Smooth muscle cell (in vitro differentiated cells): ENCODE results near the gene MSN. TPM values are rescaled to one million over a fixed set of nuclear protein-coding genes. Genes with fewer than 3 reads are reported as not detected.
"Not testable (repeated sequence)": the region's sequence is repeated elsewhere in the genome, so short reads cannot be mapped to it uniquely, and the experiment has no call there.

Experiments
- DNase-seq: peaks from one replicate; lab custom pipeline; 2025; ENCODE audit not compliant: unreplicated experiment; lab: John Stamatoyannopoulos, UW
- H2AFZ ChIP-seq: fragments of 200-600 bp; sonication (generic); 2 replicates; pipeline ENCODE4 v1.6.0; 2016; ENCODE audit warnings: antibody characterized with exemption, low read depth, mild to moderate bottlenecking
- H3F3A ChIP-seq: fragments of 200-600 bp; sonication (generic); 2 replicates; pipeline ENCODE4 v1.6.0; 2017; ENCODE audit warnings: antibody characterized with exemption, low read depth
- H3K27ac ChIP-seq: fragments of 200-600 bp; sonication (generic); 2 replicates; pipeline ENCODE4 v1.5.1; 2016; ENCODE audit warnings: low read depth, mild to moderate bottlenecking
- H3K27me3 ChIP-seq: fragments of 200-600 bp; sonication (generic); 2 replicates; pipeline ENCODE4 v1.6.1; 2016; ENCODE audit warnings: low read depth, mild to moderate bottlenecking
- H3K36me3 ChIP-seq: fragments of 200-600 bp; sonication (generic); 2 replicates; pipeline ENCODE4 v1.5.1; 2016; ENCODE audit warnings: low read depth
- H3K4me1 ChIP-seq: fragments of 200-600 bp; sonication (generic); 2 replicates; pipeline ENCODE4 v1.5.1; 2016; ENCODE audit warnings: low read depth
- H3K4me2 ChIP-seq: fragments of 200-600 bp; sonication (generic); 2 replicates; pipeline ENCODE4 v1.6.0; 2016; ENCODE audit warnings: mild to moderate bottlenecking
- H3K4me3 ChIP-seq: fragments of 200-600 bp; sonication (generic); 2 replicates; pipeline ENCODE4 v1.5.1; 2016; ENCODE audit warnings: mild to moderate bottlenecking
- H3K79me2 ChIP-seq: fragments of 200-600 bp; sonication (generic); 2 replicates; pipeline ENCODE4 v1.6.0; 2016; ENCODE audit warnings: low read depth, mild to moderate bottlenecking
- H3K9ac ChIP-seq: fragments of 200-600 bp; sonication (generic); 2 replicates; pipeline ENCODE4 v1.6.0; 2016; ENCODE audit warnings: low read depth
- H3K9me3 ChIP-seq: fragments of 200-600 bp; sonication (generic); replicated peaks from 2 replicates; pipeline ENCODE4 v1.5.1; 2016; ENCODE audit warnings: low read depth
- H4K20me1 ChIP-seq: fragments of 200-600 bp; sonication (generic); 2 replicates; pipeline ENCODE4 v1.6.0; 2016; ENCODE audit warnings: low read depth
- CTCF ChIP-seq: fragments of 200-600 bp; sonication (generic); IDR thresholded peaks from 2 replicates; pipeline ENCODE4 v1.5.1; 2017; ENCODE audit warnings: borderline replicate concordance, mild to moderate bottlenecking, antibody characterized with exemption; ENCODE audit not compliant: insufficient read depth, poor library complexity, severe bottlenecking
- WGBS: methylation state at CpG from one replicate; pipeline ENCODE4 v1.1.7; 2016; ENCODE audit warnings: low lambda C conversion rate; 5-methylcytosine and 5-hydroxymethylcytosine counted together
- polyA plus RNA-seq: library from polyadenylated mRNA; unstranded; fragments of >200 nt; fragmentation: Nextera tagmentation; extraction: Ambion mirVana; gene quantifications from 2 replicates; pipeline ENCODE4 v1.2.1, GENCODE V29; 2016
- total RNA-seq: library from RNA; depleted of rRNA; stranded (reverse); fragments of >200 nt; gene quantifications from 2 replicates; pipeline ENCODE4 v1.2.3, GENCODE V29; 2014

Gene MSN
- total RNA-seq (355 and 379 TPM in 2 replicates), polyA plus RNA-seq (292 and 416 TPM in 2 replicates)

GRCh38 chrX:65667503-65668376 is at the start of gene MSN:
MSN (plus strand) TSS chrX:65667654; CDS start chrX:65667842, 188 bp downstream.
- peak; percentile 25 for DNase-seq
- no peak for TF ChIP-seq CTCF
- H2AFZ ChIP-seq, result no peak within 1 kb of the TSS

GRCh38 chrX:65620096-65620705 is 47.3 kb upstream of the MSN start:
- not testable (repeated sequence) for H3K79me2 ChIP-seq, H3K36me3 ChIP-seq, H3K9me3 ChIP-seq, H2AFZ ChIP-seq, H3K27me3 ChIP-seq, H3K4me1 ChIP-seq, H3K27ac ChIP-seq, DNase-seq, H4K20me1 ChIP-seq, H3F3A ChIP-seq, H3K9ac ChIP-seq
- Histone ChIP-seq H3K4me2 (peak overlapping the region; percentile 74), H3K4me3 (peak overlapping the region; percentile 36)
- WGBS, result 64% methylated on average over 33 of the region's 33 CpGs

More at GRCh38 chrX:65667503-65668376, at the start of gene MSN:
- peaks cover 6% of the 10 kb centered on the region for H3K4me1 ChIP-seq
- H3K79me2 ChIP-seq, result peaks cover 52% of the 10 kb centered on the region
- H3K9ac ChIP-seq, result peak within 1 kb of the TSS; percentile 89
- peaks cover 43% of the 10 kb centered on the region for H4K20me1 ChIP-seq
- no peaks in the 10 kb centered on the region for H3K36me3 ChIP-seq
- 44% methylated on average over 53 of the region's 56 CpGs for WGBS
- H3F3A ChIP-seq, result no peaks in the 10 kb centered on the region
- peak within 1 kb of the TSS; percentile 91 for H3K4me2 ChIP-seq
- peak within 1 kb of the TSS; percentile 90 for H3K27ac ChIP-seq
- H3K27me3 ChIP-seq, result no peaks in the 10 kb centered on the region
- no peaks in the 10 kb centered on the region for H3K9me3 ChIP-seq
- H3K4me3 ChIP-seq, result peak within 1 kb of the TSS; percentile 72

- no peaks in the 10 kb centered on the region for H3K9me3 ChIP-seq
- H3K4me3 ChIP-seq, result no peak overlapping the region
- no peaks in the 10 kb centered on the region for H3K4me1 ChIP-seq
- 80% methylated on average over 3 of the region's 3 CpGs for WGBS
- no peak overlapping the region for H3K4me2 ChIP-seq
- no peak overlapping the region for H3K9ac ChIP-seq
- H3K79me2 ChIP-seq, result no peaks in the 10 kb centered on the region
- no peak for TF ChIP-seq CTCF
- no peaks in the 10 kb centered on the region for H4K20me1 ChIP-seq
- DNase-seq, result no peak
- H3K36me3 ChIP-seq, result no peaks in the 10 kb centered on the region
- H3F3A ChIP-seq, result no peaks in the 10 kb centered on the region
- no peak overlapping the region for H2AFZ ChIP-seq
- H3K27me3 ChIP-seq, result no peaks in the 10 kb centered on the region
- no peak overlapping the region for H3K27ac ChIP-seq
These were observed 36.7 kb upstream of the MSN start for GRCh38 chrX:65630771-65631170.

GRCh38 chrX:65633826-65634225 is 33.6 kb upstream of the MSN start:
- Histone ChIP-seq H3K9ac (no peak overlapping the region), H4K20me1 (no peaks in the 10 kb centered on the region), H3K27ac (no peak overlapping the region), H3K79me2 (no peaks in the 10 kb centered on the region), H3K36me3 (no peaks in the 10 kb centered on the region), H3K4me2 (no peak overlapping the region), H2AFZ (no peak overlapping the region), H3K4me3 (no peak overlapping the region), H3K27me3 (no peaks in the 10 kb centered on the region), H3K9me3 (no peaks in the 10 kb centered on the region), H3K4me1 (no peaks in the 10 kb centered on the region), H3F3A (no peaks in the 10 kb centered on the region)
- 76% methylated on average over 1 of the region's 1 CpG for WGBS
- TF ChIP-seq CTCF, result no peak
- no peak for DNase-seq
